Activated CD4-positive, alpha-beta T cell treated with anti-CD3 and anti-CD28 coated beads, Interleukin-2, amount 50 U/mL, for 24 hours (primary cell): Measurements from ENCODE around the gene TMEM184B.

ENCODE experiments used
- DNase-seq, 2 donors: peaks; one replicate each; pipeline ENCODE4 v3.0.0-alpha.2; 2020; ENCODE audit warnings: low read depth in 1 of 2, low spot score in 1 of 2

TMEM184B gene

DNA sequence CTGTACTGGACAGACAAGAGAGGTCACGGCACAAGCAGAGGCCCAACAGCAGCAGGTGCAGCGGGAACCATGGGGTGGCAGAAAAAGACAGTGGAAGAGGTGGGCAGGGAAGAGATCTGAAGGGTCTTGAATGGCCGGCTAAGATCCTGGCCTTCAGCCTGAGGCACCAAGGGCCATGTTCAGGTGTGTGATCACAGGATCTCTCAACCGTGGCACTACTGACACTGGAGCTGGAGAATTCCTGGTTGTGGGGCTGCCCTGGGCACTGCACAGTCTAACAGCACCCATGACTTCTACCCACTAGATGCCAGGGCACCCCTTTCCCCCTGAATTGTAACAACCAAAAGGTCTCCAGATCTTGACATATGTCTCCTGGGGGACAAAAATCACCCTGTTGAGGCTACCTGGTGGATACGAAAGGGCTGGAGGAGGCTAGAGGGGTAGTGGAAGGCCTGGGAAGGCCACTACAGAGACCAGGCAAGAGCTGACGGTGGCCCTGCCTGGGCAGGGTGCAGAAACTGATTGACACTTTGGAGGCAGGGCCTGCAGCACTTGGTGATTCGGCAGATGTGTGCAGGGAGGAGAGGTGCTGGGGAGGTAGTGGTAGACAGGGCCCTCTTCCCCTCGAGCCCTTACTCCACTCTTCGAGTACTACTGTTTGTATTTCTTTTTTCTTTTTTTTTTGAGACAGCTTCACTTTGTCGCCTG, 36.1 kb upstream of the TMEM184B start:
- DNase-seq, result no peak

DNA sequence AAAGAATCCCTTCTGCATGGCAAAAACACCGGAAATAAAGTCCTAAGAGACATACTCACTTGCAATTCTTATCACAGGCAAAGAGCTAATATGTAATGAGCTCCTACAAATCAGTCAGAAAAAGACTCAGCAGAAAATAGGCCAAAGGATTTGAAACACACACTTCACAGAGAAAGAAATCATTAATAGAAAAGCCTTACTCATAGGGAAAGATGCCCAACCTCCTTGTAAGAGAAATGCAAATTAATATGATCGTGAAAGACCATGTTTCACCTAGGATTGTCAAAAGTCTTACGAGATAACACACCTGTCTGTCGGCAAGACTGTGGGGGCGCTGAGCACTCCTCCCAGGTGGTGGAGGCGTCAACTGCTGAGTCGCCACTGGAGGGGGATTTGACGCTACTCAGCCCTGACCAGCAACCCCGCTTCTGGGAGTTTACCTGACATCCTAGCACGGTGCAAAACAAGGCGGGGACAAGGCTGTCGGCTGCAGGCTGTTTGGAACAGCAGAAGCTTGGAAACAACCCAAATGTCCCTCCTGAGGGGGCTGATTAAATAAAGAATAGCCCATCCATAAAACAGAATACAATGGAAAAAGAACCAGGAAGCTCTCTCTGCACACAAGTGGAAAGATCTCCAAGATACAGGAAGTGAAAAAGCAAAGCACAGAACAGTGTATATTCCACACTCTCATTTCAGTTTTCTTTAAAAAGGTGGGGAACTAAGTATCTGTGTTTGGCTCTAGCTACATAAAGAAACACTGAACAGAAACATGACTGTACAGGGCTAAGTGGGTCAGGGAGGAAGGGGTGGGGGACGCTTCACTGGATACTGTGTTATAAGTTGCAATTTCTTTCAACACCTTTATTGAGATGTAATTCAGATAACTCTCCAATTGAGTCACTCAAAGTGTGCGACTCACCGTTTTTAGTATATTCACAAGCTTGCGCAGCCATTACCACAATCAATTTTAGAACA, 33.0 kb upstream of the TMEM184B start:
- no peak for DNase-seq

DNA sequence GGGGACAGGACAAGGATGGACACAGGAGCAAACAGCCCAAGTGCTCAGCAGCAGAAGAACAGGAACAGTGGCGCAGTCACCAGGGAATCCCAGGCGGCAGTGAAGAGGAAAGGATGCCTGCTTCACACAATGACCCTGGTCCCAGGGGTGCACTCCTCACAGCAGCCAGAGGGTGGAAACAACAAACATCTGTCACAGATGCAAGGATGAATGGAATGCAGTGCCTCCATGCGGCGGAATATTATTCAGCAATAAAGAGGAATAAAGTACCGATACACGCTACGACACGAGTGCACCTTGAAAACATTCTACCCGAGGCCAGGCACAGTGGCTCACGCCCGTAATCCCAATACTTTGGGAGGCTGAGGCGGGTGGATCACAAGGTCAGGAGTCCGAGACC, 31.7 kb upstream of the TMEM184B start:
- no peak for DNase-seq

- DNase-seq, result no peak
These were observed 31.2 kb upstream of the TMEM184B start for GRCh38 chr22:38303974-38304373.

DNA sequence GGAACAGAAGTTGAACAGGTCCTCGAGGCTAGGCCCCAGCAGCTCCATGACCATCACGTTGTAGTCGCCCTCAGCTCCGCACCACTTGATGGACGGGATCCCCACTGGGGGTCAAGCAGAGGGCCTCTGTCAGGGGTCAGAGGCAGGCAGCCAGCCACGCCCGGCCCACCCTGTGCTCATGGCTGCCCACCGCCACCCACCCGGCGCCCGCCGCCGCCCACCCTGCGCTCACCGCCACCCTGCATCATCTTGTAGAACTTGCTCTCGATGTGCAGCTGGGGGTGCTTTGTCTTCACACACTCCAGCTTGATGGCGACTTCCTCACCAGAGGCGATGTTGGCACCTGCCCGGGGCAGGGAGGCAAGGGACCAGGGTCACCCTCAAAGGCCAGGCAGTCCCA, 30.1 kb upstream of the TMEM184B start:
- no peak for DNase-seq

- no peak for DNase-seq
These were observed 28.1 kb upstream of the TMEM184B start for GRCh38 chr22:38300946-38301345.

DNA sequence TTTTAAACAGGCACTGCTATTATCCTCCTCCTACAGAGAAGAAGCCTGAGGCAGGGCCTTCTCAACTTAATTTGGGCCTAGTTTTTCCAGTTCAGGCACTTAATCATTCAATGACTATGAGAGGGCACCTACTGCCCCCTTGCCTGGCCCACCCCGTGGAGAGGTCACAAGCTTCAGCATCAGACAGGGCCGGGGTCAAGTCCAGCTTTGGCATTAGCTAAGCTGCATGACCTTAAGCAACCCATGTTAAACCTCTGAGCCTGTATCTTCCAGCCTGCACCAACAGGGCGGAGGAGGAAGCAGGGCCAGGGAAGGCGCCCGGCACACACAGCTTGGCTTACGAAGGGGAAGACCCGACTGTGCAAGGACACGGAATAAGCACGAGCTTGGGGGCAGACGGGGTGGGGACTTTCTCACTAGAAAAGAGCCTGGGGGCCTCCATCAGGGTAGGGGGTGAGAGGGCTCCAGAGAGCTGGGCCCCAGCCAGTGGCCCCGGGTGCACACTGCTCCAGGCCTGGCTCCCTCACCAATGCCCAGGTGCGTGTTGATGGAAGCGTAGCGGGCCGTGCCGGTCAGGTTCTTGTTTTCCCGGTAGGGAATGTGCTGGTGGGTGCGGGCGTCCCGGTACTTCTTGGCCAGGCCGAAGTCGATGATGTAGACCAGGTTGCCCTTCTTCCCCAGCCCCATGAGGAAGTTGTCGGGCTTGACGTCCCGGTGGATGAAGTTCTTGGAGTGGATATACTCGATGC, 27.6 kb upstream of the TMEM184B start:
- no peak for DNase-seq

- no peak for DNase-seq
These were observed 26.9 kb upstream of the TMEM184B start for GRCh38 chr22:38299770-38300102.

DNA sequence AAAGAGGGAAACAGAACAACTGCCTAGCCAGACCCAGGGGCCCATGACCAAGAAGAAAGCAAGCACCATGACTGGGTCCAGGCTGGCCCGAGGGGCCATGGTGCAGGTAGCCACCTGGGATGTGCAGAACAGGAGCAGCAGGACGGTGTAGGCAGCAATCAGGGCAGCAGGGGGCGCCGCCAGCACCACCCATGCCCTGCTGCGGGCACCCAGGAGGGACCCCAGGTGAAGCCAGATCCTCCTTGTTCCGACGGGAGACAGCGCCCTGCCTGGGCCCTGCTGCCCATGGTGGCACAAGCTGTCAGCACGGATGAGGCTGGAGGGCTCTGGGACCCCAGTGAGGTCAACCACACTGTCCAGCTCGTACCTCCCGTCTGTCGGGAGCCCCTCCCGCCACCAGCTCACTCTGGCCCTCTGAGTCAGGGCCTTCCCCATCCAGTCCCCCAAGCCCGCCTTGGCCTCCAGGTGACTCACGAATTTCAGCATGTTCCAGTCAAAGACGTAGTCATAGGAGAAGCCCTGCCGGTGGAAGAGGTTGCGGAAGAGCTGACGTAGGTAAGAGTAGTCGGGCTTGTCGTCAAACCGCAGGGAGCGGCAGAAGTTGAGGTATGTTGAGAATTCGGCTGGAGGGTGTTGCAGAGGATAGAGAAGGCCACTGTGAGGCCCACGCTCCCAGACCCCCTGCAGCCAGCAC, 25.6 kb upstream of the TMEM184B start:
- DNase-seq, result no peak

DNA sequence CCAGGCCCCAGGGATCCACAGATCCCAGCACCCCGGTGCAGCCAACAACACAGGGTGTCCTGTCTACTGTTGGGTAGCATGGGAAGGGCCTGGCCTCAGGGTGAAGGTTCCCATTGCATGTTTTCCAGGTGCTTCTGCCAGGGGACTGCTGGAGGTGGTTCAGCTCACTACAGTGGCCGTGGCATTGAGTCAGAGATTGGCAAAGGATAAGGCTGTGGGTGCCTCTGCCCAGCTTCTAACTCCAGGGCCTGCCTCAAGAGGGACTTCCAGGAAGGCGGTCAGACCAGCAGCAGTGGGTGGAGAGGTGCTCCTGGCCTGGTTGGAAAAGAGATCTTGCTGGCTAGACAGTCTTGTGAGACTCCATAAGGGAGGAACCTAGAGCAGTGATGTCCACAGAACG, 23.6 kb upstream of the TMEM184B start:
- DNase-seq, result no peak

DNA sequence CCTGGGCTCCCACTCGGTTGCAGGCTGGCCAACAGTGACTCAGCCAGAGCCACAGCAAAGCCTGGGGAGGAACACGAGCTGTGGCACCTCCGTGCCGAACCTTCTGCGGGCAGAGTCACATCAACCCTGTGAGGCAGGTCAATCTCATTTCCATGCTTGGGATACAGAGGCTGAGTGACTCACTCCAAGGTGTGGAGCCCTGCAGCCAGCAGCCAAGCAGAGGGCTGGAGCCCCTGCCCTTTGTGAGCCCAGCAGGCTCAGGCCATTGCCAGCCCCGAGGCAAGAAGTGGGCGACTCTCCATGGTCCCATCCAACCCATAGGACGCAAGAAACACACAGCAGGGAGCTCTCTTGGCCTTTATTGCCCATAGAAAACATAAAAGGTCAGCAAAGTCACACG, 23.1 kb upstream of the TMEM184B start:
- DNase-seq, result no peak

- DNase-seq, result no peak
These were observed 22.5 kb upstream of the TMEM184B start for GRCh38 chr22:38295339-38295738.

DNA sequence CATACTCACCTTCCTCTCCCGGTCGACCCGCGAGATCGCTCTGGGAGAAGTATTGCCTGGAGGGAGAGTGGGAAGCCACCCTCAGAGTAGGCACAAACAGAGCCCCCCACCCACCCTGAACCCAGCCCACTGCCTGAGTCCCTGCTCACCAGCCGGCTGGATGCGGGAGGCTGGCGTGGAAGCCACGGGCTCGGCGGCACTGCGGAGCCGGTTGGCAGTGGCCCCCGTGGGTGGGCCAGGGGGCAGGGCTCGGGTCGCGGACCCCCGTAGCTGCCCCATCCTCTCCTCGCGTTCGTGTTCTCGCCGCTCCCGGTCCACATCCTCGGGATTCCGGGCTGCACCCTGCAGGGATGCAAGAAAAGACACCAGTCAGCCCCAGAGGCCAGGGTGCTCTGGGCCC, 21.4 kb upstream of the TMEM184B start:
- no peak for DNase-seq

DNA sequence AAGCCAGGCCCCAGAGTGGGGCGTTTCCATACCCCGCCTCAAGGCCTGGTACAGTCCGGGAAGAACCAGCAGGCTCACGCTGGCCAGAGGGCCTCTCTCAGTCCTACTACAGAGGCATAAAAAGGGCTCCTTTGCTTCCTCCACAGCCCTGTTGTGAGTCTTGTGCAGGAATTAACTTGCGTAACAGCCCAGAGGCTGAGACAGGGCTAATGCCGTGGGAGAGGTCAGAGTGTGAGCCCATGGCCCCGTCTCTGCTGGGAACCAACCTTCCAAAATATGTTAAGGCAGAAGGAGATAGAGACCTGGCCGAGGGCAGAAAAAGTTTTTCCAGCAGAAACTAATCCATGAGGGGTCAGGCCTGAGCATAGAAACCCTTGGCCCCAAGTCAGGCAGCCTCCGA, 19.9 kb upstream of the TMEM184B start:
- no peak for DNase-seq

DNA sequence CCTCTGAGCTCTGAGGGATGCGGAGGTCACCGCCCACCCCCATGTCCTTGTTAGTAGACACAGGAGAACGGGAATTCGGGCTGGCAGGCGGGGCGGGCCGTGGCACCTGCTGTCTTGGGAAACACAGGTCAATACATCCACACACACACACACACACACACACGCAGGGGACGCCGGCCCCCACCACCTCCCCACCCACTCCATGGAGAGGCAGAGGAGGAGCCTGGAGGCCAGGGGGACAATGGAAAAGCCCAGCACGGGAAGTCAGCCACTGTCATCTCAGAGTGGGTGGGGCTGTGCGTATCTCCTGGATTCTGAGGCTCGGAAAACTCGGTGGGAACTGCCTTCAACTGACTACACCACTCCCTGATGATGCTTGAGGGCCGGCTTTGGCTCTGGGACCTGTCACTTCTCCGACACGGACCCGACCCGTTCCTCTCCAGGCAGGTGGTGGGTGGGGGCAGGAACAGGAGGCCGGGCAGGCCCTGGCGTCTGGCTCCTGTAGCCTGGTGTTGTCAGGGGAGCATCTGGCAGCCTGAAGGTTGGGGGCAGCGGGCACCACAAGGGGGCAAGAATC, 18.5 kb upstream of the TMEM184B start:
- DNase-seq, result no peak

GRCh38 chr22:38290347-38290746, 17.5 kb upstream of the TMEM184B start:
- no peak for DNase-seq

DNA sequence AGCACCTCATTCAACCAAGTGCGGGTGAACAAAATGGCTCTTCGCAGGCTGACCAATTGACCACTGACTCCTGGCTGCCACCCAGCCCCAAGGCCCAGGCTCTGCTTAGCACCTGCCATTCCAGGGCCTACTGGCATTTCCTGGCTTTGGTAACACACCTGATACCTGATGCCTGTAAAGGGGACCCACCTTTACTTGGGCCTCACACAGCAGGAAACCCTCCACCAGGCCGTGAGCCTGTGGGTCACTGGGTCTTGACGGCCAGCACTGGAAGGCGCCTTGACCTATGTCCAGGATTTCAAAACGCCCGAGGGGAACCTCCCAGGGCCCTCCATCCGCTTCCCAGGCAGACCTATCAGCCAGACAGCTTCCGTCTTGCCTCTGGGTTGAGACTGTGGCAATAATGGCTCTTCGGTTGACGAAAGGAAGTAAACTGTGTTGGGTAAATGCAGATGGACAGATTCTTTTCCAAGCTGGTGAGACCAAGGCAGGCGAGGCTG, 16.8 kb upstream of the TMEM184B start:
- no peak for DNase-seq

- no peak for DNase-seq
These were observed 14.3 kb upstream of the TMEM184B start for GRCh38 chr22:38286915-38287669.

DNA sequence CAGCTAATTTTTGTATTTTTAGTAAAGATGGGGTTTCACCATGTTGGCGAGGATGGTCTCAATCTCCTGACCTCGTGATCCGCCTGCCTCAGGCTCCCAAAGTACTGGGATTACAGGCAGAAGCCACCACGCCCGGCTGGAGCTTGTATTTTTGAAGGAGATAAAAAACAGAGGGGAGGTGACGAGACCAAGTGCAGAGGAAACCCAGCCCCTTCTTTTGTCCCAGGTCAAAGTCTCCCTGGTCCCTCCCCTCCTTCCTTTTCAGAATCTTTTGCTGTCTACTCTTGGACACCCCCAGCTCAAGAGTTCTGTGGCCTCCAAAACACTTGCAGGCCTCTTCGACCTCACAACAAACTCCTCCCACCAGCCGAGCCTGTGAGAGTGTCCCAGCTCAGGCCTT, 12.2 kb upstream of the TMEM184B start:
- no peak for DNase-seq

DNA sequence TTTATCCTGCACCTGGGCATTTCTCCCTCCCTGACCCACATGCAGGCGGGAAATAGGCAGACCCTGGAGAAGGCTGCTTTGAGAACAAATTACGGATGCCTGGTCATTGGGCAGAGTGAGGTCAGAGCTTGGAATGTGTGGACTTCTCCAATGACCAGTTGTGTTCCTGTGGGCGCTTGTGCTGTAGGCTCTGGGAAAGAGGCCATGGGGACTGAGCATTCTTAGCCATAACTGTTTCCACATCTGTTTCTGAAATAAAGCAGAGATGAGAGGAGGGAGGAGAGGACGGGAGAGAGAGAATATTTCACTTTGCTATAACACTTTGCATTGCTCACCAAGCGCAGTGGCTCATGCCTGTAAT, 11.2 kb upstream of the TMEM184B start:
- DNase-seq, result no peak
